Measurements from ENCODE around the gene TARS1.

GRCh38 chr5:33516421-33516820, 75.7 kb downstream of the TARS1 start:
- TF ChIP-seq CTCF (conservative IDR thresholded peaks at IDR 0.05; ENCODE audit: low read length) (no peak), EZH2phosphoT487 (IDR thresholded peaks at IDR 0.05; ENCODE audit: borderline replicate concordance) (no peak)

Data from Loucy (cell line).